Stimulated activated CD4-positive, alpha-beta T cell treated with anti-CD3 and anti-CD28 coated beads, Interleukin-4, amount 100 ng/mL, for 24 hours (primary cell): ENCODE measurements around the gene CCNY.
A peak's percentile ranks its signal among the peaks of the same experiment; 100 is the strongest.
"Not testable (repeated sequence)": the region's sequence is repeated elsewhere in the genome, so short reads cannot be mapped to it uniquely, and the experiment has no call there.

Experiments used
- DNase-seq: peaks from one replicate; pipeline ENCODE4 v3.0.0-alpha.2; 2020

CCNY gene

GRCh38 chr10:35412003-35412723 lies 75.9 kb downstream of the CCNY start:
- no peak for DNase-seq

- no peak for DNase-seq
These were observed 76.7 kb downstream of the CCNY start for GRCh38 chr10:35412900-35413491.

- peak; percentile 51 for DNase-seq
These were observed 77.9 kb downstream of the CCNY start for GRCh38 chr10:35413985-35414861.

- no peak for DNase-seq
These were observed 79.2 kb downstream of the CCNY start for GRCh38 chr10:35415505-35415904.

GRCh38 chr10:35416619-35417312 lies 80.5 kb downstream of the CCNY start:
- no peak for DNase-seq

- DNase-seq: no peak
These were observed 81.0 kb downstream of the CCNY start for GRCh38 chr10:35417313-35417625.

GRCh38 chr10:35417795-35418194 lies 81.5 kb downstream of the CCNY start:
- no peak for DNase-seq

- not testable (repeated sequence) for DNase-seq
These were observed 82.3 kb downstream of the CCNY start for GRCh38 chr10:35418580-35418979.

GRCh38 chr10:35420044-35420443 lies 83.7 kb downstream of the CCNY start:
- DNase-seq: no peak

- no peak for DNase-seq
These were observed 84.7 kb downstream of the CCNY start for GRCh38 chr10:35420827-35421552.

GRCh38 chr10:35421553-35422178 lies 85.4 kb downstream of the CCNY start:
- DNase-seq: no peak

- no peak for DNase-seq
These were observed 85.9 kb downstream of the CCNY start for GRCh38 chr10:35422228-35422627.

GRCh38 chr10:35423505-35424306 lies 87.4 kb downstream of the CCNY start:
- DNase-seq: no peak

GRCh38 chr10:35424680-35425285 lies 88.5 kb downstream of the CCNY start:
- DNase-seq: no peak

- no peak for DNase-seq
These were observed 89.3 kb downstream of the CCNY start for GRCh38 chr10:35425595-35425994.

- no peak for DNase-seq
These were observed 90.3 kb downstream of the CCNY start for GRCh38 chr10:35426657-35427056.

GRCh38 chr10:35427543-35427942 lies 91.2 kb downstream of the CCNY start:
- no peak for DNase-seq

- DNase-seq: no peak
These were observed 92.2 kb downstream of the CCNY start for GRCh38 chr10:35428521-35428920.

GRCh38 chr10:35432781-35433338 lies 96.6 kb downstream of the CCNY start:
- no peak for DNase-seq

- DNase-seq: no peak
These were observed 97.6 kb downstream of the CCNY start for GRCh38 chr10:35433851-35434426.
